HepG2 (cell line): ENCODE measurements around the gene NANOG.

Source experiments
- BRD4 ChIP-seq: sonication (generic); formaldehyde crosslinking; IDR thresholded peaks from 2 replicates; pipeline ENCODE4 v1.4.0; 2020; ENCODE audit warnings: missing genetic modification reagents
- CTCF ChIP-seq: sonication (generic); formaldehyde crosslinking; IDR thresholded peaks from 2 replicates; pipeline ENCODE4 v1.5.0; 2020; ENCODE audit warnings: mild to moderate bottlenecking, missing genetic modification reagents, moderate library complexity
- ELF1 ChIP-seq: sonication (generic); formaldehyde crosslinking; IDR thresholded peaks from 2 replicates; pipeline ENCODE4 v1.4.0; 2020; ENCODE audit warnings: missing genetic modification reagents
- GABPA ChIP-seq, 2 experiments: IDR thresholded peaks; 2 replicates each; pipeline ENCODE4 v1.6.1; 2011 to 2016; ENCODE audit warnings: low read depth in 2 of 2, low read length in 1 of 2, missing biosample characterization in 1 of 2, missing genetic modification characterization in 1 of 2
- GATA4 ChIP-seq: sonication (generic); IDR thresholded peaks from 2 replicates; pipeline ENCODE4 v1.6.1; 2016; ENCODE audit warnings: antibody characterized with exemption, low read depth, borderline replicate concordance
- RAD21 ChIP-seq: fragments of 450-650 bp; formaldehyde crosslinking; IDR thresholded peaks from 2 replicates; pipeline ENCODE4 v1.5.0; 2020; ENCODE audit warnings: mild to moderate bottlenecking
- TOE1 ChIP-seq: sonication (generic); formaldehyde crosslinking; IDR thresholded peaks from 2 replicates; pipeline ENCODE4 v1.4.0; 2020; ENCODE audit warnings: mild to moderate bottlenecking, missing genetic modification reagents
- ZBTB40 ChIP-seq, 2 experiments: fragments of 450-650 bp in 1 of 2; sonication (generic) in 1 of 2; formaldehyde crosslinking in 1 of 2; IDR thresholded peaks; 2 replicates each; pipeline versions ENCODE4 v1.6.1 to v1.8.0; 2016 to 2022; ENCODE audit warnings: antibody characterized with exemption in 1 of 2, mild to moderate bottlenecking in 1 of 2, missing genetic modification reagents in 1 of 2
- ZHX2 ChIP-seq, 2 experiments: sonication (generic) in 1 of 2; formaldehyde crosslinking in 1 of 2; IDR thresholded peaks; 2 replicates each; pipeline versions ENCODE4 v1.6.1 to v1.9.0; 2014 to 2022; ENCODE audit warnings: antibody characterized with exemption in 1 of 2, borderline replicate concordance in 1 of 2, inconsistent platforms in 1 of 2, low read depth in 1 of 2, missing genetic modification reagents in 1 of 2
- ZNF17 ChIP-seq: sonication (generic); formaldehyde crosslinking; IDR thresholded peaks from 2 replicates; pipeline ENCODE4 v1.5.0; 2020; ENCODE audit warnings: mild to moderate bottlenecking, missing genetic modification reagents

DNA sequence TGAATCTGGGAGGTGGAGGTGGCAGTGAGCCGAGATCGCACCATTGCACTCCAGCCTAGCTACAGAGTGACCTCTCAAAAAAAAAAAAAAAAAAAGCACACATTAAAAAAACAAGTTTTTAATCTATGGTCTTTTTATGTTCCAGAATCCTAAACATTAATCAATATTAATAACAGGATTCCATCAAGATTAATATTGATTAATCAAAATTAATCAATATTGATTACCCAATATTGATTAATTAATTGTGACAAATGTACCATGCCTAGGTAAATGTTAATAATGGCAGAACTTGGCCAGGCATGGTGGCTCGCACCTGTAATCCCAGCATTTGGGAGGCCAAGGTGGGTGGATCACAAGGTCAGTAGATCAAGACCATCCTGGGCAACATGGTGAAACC is 7.9 kb upstream of the NANOG start:
- TF ChIP-seq TOE1 (CRISPR knock-in tag) (no peak), GATA4 (no peak), ELF1 (CRISPR knock-in tag) (no peak), ZNF17 (CRISPR knock-in tag) (no peak), GABPA (IDR thresholded peaks at IDR 0.05; ENCODE audit: low read depth, low read length) (no peak), GABPA (CRISPR knock-in tag; IDR thresholded peaks at IDR 0.05; ENCODE audit: low read depth) (no peak), CTCF (no peak), BRD4 (CRISPR knock-in tag) (no peak), ZBTB40 (IDR thresholded peaks at IDR 0.05) (no peak), ZBTB40 (CRISPR knock-in tag; IDR thresholded peaks at IDR 0.05) (no peak), ZHX2 (IDR thresholded peaks at IDR 0.05; ENCODE audit: low read depth) (no peak), ZHX2 (CRISPR knock-in tag; IDR thresholded peaks at IDR 0.05; ENCODE audit: borderline replicate concordance) (no peak), RAD21 (CRISPR knock-in tag) (no peak)
